HG03378 (cell line): Measurements from ENCODE around the gene KIF13A.
"Not testable (repeated sequence)": the region's sequence is repeated elsewhere in the genome, so short reads cannot be mapped to it uniquely, and the experiment has no call there.

Experiments
- ATAC-seq: cut with Tn5 transposase; IDR thresholded peaks from one replicate; pipeline ENCODE4 v1.9.1; 2021; ENCODE audit warnings: mild to moderate bottlenecking, moderate library complexity; ENCODE audit not compliant: unreplicated experiment

The KIF13A gene

GRCh38 chr6:17878734-17879133 is 108.7 kb downstream of the KIF13A start:
- no peak for ATAC-seq

- ATAC-seq: no peak
Measured at GRCh38 chr6:17877895-17878440, 109.5 kb downstream of the KIF13A start.

GRCh38 chr6:17877196-17877894 is 110.1 kb downstream of the KIF13A start:
- ATAC-seq: no peak

- ATAC-seq: no peak
Measured at GRCh38 chr6:17874753-17875152, 112.7 kb downstream of the KIF13A start.

- no peak for ATAC-seq
Measured at GRCh38 chr6:17872908-17873307, 114.5 kb downstream of the KIF13A start.

- ATAC-seq: no peak
Measured at GRCh38 chr6:17871836-17872235, 115.6 kb downstream of the KIF13A start.

- no peak for ATAC-seq
Measured at GRCh38 chr6:17871189-17871519, 116.3 kb downstream of the KIF13A start.

GRCh38 chr6:17870300-17871188 is 116.9 kb downstream of the KIF13A start:
- ATAC-seq: no peak

- ATAC-seq: no peak
Measured at GRCh38 chr6:17869753-17870050, 117.7 kb downstream of the KIF13A start.

GRCh38 chr6:17869010-17869752 is 118.3 kb downstream of the KIF13A start:
- no peak for ATAC-seq

GRCh38 chr6:17867880-17868279 is 119.6 kb downstream of the KIF13A start:
- no peak for ATAC-seq

- no peak for ATAC-seq
Measured at GRCh38 chr6:17866876-17867444, 120.5 kb downstream of the KIF13A start.

GRCh38 chr6:17865798-17866725 is 121.4 kb downstream of the KIF13A start:
- no peak for ATAC-seq

- ATAC-seq: no peak
Measured at GRCh38 chr6:17865243-17865642, 122.2 kb downstream of the KIF13A start.

GRCh38 chr6:17863901-17864754 is 123.3 kb downstream of the KIF13A start:
- no peak for ATAC-seq

- ATAC-seq: no peak
Measured at GRCh38 chr6:17861361-17861760, 126.1 kb downstream of the KIF13A start.

GRCh38 chr6:17859846-17860245 is 127.6 kb downstream of the KIF13A start:
- no peak for ATAC-seq

GRCh38 chr6:17858584-17858983 is 128.9 kb downstream of the KIF13A start:
- no peak for ATAC-seq

- ATAC-seq: not testable (repeated sequence)
Measured at GRCh38 chr6:17857188-17857587, 130.2 kb downstream of the KIF13A start.
